Measurements from ENCODE around the gene SKI. TPM values are rescaled to one million over a fixed set of nuclear protein-coding genes. Genes with fewer than 3 reads are reported as not detected.
"Not testable (repeated sequence)": the region's sequence is repeated elsewhere in the genome, so short reads cannot be mapped to it uniquely, and the experiment has no call there.

SKI gene
- total RNA-seq, 1 donor from 2014 or later: 53.8 TPM

- H3K27me3 ChIP-seq: no peaks in the 10 kb centered on the region
- TF ChIP-seq POLR2AphosphoS5 (IDR thresholded peaks at IDR 0.05; ENCODE audit: insufficient read depth in 1 of 2, low read depth in 1 of 2): no peak
- no peak overlapping the region for H3K4me3 ChIP-seq
- intact Hi-C loops (cut with DNase I): no loop called here
- no peaks in the 10 kb centered on the region for H3K9me3 ChIP-seq
- DNase-seq (ENCODE audit: extremely low spot score in 2 of 2): no peak
- no peak overlapping the region for H3K27ac ChIP-seq
- no peaks in the 10 kb centered on the region for H3K36me3 ChIP-seq
- peaks cover 25% of the 10 kb centered on the region for H3K4me1 ChIP-seq
These were observed 101.9 kb downstream of the SKI start for GRCh38 chr1:2330035-2330434.

DNA sequence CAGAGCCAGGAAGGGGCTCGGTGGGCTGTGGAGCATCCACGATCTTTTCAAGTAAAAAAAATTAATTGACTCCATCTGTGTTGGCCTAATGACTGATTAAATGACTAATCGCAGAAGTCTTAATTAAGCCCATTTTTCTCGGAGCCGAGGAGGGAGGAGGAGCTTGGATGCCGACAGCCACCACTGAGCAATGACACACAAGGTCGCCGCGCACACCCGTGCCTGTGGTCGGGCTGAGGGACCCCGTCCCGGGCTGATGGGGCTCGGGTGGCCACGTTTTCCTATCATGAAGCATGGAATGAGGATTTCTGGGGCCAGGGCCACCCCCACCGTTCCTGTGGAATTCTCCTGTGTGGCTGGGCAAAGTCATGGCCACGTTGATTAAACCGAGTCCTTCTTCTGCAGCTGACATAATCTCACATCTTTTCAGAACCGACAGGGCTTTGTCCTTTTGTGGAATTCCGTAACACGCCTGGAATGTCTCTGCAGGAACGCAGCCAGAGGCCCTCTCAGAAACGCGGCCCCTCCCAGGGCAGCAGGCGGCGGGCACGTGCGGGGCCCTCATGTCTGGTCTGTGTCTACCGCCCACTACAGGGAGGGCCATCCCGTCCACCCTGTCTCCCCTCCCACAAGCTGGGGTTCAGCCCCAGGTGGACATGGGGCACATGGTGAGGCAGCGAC is 102.5 kb downstream of the SKI start:
- H3K27me3 ChIP-seq: no peaks in the 10 kb centered on the region
- intact Hi-C loops (cut with DNase I): no loop called here
- no peak for DNase-seq (ENCODE audit: extremely low spot score in 2 of 2)
- H3K27ac ChIP-seq: peak overlapping the region; percentile 74
- peaks cover 31% of the 10 kb centered on the region for H3K4me1 ChIP-seq
- TF ChIP-seq POLR2A (IDR thresholded peaks at IDR 0.05) (no peak), POLR2AphosphoS5 (IDR thresholded peaks at IDR 0.05; ENCODE audit: insufficient read depth in 1 of 2, low read depth in 1 of 2) (peak; percentile 30 to 65)
- H3K4me3 ChIP-seq: peak overlapping the region in 1 of 2 donors; percentile 22
- no peaks in the 10 kb centered on the region for H3K36me3 ChIP-seq
- H3K9me3 ChIP-seq: no peaks in the 10 kb centered on the region

GRCh38 chr1:2331200-2331544 is 103.1 kb downstream of the SKI start:
- Histone ChIP-seq H3K36me3 (no peaks in the 10 kb centered on the region), H3K27ac (peak overlapping the region; percentile 74), H3K9me3 (no peaks in the 10 kb centered on the region), H3K4me3 (no peak overlapping the region), H3K27me3 (no peaks in the 10 kb centered on the region), H3K4me1 (peaks cover 37% of the 10 kb centered on the region)
- TF ChIP-seq POLR2AphosphoS5 (IDR thresholded peaks at IDR 0.05; ENCODE audit: insufficient read depth in 1 of 2, low read depth in 1 of 2) (peak in 1 of 2 donors; percentile 38), POLR2A (IDR thresholded peaks at IDR 0.05) (no peak)
- TF ChIP-seq, protein P1, sequence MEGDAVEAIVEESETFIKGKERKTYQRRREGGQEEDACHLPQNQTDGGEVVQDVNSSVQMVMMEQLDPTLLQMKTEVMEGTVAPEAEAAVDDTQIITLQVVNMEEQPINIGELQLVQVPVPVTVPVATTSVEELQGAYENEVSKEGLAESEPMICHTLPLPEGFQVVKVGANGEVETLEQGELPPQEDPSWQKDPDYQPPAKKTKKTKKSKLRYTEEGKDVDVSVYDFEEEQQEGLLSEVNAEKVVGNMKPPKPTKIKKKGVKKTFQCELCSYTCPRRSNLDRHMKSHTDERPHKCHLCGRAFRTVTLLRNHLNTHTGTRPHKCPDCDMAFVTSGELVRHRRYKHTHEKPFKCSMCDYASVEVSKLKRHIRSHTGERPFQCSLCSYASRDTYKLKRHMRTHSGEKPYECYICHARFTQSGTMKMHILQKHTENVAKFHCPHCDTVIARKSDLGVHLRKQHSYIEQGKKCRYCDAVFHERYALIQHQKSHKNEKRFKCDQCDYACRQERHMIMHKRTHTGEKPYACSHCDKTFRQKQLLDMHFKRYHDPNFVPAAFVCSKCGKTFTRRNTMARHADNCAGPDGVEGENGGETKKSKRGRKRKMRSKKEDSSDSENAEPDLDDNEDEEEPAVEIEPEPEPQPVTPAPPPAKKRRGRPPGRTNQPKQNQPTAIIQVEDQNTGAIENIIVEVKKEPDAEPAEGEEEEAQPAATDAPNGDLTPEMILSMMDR (IDR thresholded peaks at IDR 0.05): no peak
- intact Hi-C loops (cut with DNase I): no loop called here
- DNase-seq (ENCODE audit: extremely low spot score in 2 of 2): no peak

GRCh38 chr1:2331580-2331979 is 103.5 kb downstream of the SKI start:
- peak overlapping the region; percentile 74 for H3K27ac ChIP-seq
- peaks cover 38% of the 10 kb centered on the region for H3K4me1 ChIP-seq
- H3K4me3 ChIP-seq; H3K36me3 ChIP-seq; H3K9me3 ChIP-seq; DNase-seq (ENCODE audit: extremely low spot score in 2 of 2); H3K27me3 ChIP-seq; intact Hi-C loops (cut with DNase I): not testable (repeated sequence)

- DNase-seq (ENCODE audit: extremely low spot score in 2 of 2): no peak
- Histone ChIP-seq H3K36me3 (no peaks in the 10 kb centered on the region), H3K4me1 (peaks cover 38% of the 10 kb centered on the region), H3K27ac (peak overlapping the region; percentile 29), H3K27me3 (no peaks in the 10 kb centered on the region), H3K4me3 (no peak overlapping the region), H3K9me3 (no peaks in the 10 kb centered on the region)
- intact Hi-C loops (cut with DNase I): no loop called here
- TF ChIP-seq POLR2A (IDR thresholded peaks at IDR 0.05) (no peak), POLR2AphosphoS5 (IDR thresholded peaks at IDR 0.05; ENCODE audit: insufficient read depth in 1 of 2, low read depth in 1 of 2) (no peak)
- TF ChIP-seq, protein P1 (IDR thresholded peaks at IDR 0.05): no peak
These were observed 106.2 kb downstream of the SKI start for GRCh38 chr1:2334366-2334765.

DNA sequence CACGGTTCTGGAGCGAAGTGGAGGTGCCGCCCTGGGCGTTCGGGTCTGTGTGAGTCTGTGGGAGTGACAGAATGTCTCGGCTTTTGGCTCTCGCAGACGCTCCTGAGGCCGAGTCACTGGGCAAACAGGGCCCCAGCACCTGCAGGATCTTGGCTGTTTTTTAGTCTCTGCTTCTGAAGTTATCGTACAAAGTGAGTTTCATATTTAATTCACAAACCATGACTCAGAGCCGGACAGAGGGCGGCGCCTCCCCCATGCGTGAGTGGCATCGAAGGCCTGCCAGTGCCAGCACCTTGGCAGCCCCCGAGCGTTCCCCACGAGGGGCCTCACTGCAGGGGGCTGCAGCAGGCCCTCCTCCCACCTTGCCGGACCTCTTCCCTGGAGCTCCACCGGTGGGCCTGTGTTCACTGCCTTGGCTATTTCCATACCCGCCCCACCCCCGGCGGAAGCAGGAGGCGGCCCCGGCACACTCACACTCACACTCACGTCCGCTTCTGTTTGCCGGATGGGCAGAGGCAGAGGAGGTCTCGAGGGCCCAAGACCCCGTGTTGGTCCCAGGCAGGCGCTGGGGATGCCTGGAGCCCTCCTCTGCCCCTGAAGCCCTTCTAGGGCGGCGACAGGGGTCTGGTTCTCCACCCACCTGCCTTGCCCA is 106.9 kb downstream of the SKI start:
- intact Hi-C loops (cut with DNase I): no loop called here
- Histone ChIP-seq H3K4me3 (peak overlapping the region in 1 of 2 donors; percentile 6), H3K4me1 (peaks cover 35% of the 10 kb centered on the region), H3K27me3 (no peaks in the 10 kb centered on the region), H3K9me3 (no peaks in the 10 kb centered on the region), H3K27ac (peak overlapping the region; percentile 29), H3K36me3 (no peaks in the 10 kb centered on the region)
- no peak for TF ChIP-seq POLR2AphosphoS5 (IDR thresholded peaks at IDR 0.05; ENCODE audit: insufficient read depth in 1 of 2, low read depth in 1 of 2)
- DNase-seq (ENCODE audit: extremely low spot score in 2 of 2): no peak
